CD4-positive, alpha-beta T cell treated with Interferon gamma for 1 hour (primary cell): Measurements from ENCODE around the gene PLIN5.

Source experiments
- DNase-seq: peaks from one replicate; pipeline ENCODE4 v3.0.0-alpha.2; 2020

The PLIN5 gene

DNA sequence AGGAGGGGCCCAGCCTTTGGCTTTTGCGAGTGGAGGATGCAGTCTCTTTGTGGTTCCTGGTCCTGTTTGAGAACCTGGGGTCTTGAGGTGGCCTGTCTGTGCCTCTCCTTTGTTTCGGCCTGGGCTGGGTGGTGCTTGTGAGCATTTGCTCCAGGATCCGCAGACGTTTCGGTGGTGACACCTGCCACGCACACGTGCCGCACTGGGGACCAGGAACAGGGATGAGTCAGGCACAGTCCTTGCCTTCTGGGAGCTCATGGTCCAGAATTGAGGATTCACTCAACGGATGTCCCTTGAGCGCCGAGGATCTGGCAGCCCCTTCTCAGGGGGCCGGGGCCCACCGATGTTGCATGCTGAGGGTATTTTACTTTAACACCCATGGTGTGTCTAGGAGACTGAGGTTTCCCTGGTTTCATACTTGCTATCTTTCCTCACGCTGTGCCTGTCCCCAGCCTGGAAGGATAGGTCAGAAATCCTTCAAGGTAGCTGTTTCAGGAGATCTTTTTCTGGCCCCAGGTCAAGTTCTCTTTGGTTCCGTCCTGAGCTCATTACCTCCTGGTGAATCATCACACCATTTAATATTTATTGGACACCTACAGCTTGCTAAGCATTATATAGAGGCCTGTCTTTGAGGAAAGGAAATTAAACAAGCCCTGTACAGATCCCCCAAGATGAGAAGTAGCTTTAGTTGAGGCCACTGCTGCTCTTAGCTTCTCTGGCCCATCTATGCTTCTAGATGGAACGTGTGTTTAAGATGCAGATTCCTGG is 57.8 kb downstream of the PLIN5 start:
- no peak for DNase-seq

- DNase-seq: no peak
Measured at GRCh38 chr19:4474514-4475022, 60.5 kb downstream of the PLIN5 start.

DNA sequence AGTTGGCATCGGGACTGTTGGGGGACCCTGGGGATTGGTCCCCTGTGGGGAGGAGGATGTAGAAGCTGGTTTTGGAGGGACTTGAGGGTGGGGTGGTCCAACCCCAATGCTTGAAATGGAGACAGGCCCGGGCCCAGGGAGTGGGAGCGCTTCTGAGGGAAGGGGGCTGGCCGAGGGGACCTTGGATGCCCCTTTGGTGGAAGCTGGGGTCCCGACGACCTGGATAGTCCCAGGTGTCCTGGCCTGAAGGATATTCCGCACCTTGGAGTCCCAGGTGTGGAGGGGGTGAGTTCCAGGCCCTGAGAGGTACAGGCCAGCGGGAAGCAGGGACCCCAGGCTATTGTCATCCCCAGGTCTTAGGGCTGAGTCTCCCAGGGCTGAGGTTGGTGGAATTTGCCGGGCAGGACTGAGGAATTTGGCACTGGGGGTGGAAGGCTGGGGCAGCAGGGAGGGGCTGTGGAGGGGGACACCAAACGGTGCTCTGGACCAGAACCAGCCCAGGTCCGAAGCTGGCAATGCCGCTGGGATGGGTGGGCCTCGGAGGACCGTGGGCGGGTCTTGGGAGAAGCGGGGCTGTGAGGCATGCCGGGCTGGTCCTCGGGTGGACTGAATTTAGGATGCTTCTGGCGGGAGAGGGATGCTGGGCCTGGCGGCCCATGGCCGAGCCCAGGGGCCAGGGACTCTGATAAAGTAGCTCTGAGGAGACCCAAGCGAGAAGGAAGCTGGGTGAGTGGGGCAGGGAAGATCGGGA is 61.1 kb downstream of the PLIN5 start:
- DNase-seq: no peak

DNA sequence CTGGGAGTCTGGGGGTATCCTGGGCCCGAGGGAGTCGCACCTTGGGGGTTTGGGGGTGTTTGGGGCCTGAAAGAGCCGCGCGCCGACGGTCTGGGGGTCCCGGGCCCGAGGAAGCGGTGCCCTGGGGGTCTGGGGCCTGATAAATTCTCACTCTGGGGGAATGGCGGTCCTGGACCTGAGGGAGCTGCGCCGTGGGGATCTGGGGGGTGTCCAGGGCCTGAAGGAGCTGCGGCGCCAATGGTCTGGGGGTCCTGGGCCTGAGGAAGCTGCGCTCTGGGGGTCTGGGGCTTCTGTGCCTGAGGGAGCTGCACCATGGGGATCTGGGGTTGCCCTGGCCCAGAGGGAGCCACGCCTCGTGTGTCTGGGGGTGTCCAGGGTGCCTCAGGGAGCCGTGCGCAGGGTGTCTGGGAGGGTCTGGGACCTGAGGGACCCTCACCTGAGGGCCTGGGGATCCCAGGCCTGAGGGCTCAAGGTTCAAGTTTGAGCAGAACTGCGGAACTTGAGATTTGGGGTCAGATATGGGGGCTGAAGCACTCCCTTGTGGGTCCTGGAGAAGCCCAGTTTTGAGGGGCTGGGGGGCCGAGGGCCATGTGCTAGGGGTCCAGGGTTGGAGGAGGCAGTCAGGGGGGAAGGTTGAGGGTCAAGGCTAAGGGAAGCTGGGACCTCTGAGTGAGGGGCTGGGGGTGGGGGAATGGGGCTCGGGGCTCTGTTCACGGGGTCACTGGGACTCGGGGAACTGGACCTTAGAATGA is 61.8 kb downstream of the PLIN5 start:
- no peak for DNase-seq
